Right lobe of liver (tissue), 6 donors: ENCODE measurements around the gene ACSF3. TPM values are rescaled to one million over a fixed set of nuclear protein-coding genes. Genes with fewer than 3 reads are reported as not detected.

Source experiments
- ATAC-seq, 4 donors: fragments of 200-7000 bp; cut with Tn5 transposase; one replicate each; pipeline ENCODE4 v1.9.1; 2020; ENCODE audit warnings: mild to moderate bottlenecking in 4 of 4, moderate library complexity in 4 of 4
- DNase-seq, 3 donors: peaks; one replicate each; pipeline ENCODE4 v3.0.0-alpha.2; 2020
- H3K27ac ChIP-seq, 3 donors: fragments of 200-600 bp; one replicate each; pipeline ENCODE4 v1.8.0; 2022
- H3K27me3 ChIP-seq, 2 donors: fragments of 200-600 bp; one replicate each; pipeline ENCODE4 v1.8.0; 2022
- H3K36me3 ChIP-seq, 4 donors: fragments of 200-600 bp; sonication (generic) in 1 of 4; one replicate each; pipeline versions ENCODE4 v1.5.1 to v1.8.0; 2017 to 2022; ENCODE audit warnings: control low read depth in 1 of 4
- H3K4me1 ChIP-seq, 4 donors: fragments of 200-600 bp; sonication (generic) in 1 of 4; one replicate each; pipeline versions ENCODE4 v1.5.1 to v1.8.0; 2017 to 2022; ENCODE audit warnings: control low read depth in 1 of 4
- H3K4me3 ChIP-seq, 3 donors: fragments of 200-600 bp; one replicate each; pipeline ENCODE4 v1.8.0; 2022
- H3K9me3 ChIP-seq, 4 donors: fragments of 200-600 bp; sonication (generic) in 1 of 4; one replicate each; pipeline versions ENCODE4 v1.5.1 to v1.8.0; 2017 to 2022; ENCODE audit warnings: control low read depth in 1 of 4
- CTCF ChIP-seq, 4 donors: fragments of 200-600 bp in 3 of 4; fragments of 450-650 bp in 1 of 4; IDR thresholded peaks; one replicate each; pipeline versions ENCODE4 v1.5.1 to v1.8.0; 2016 to 2022; ENCODE audit warnings: antibody characterized with exemption in 4 of 4, mild to moderate bottlenecking in 2 of 4
- POLR2A ChIP-seq: fragments of 450-650 bp; IDR thresholded peaks from one replicate; pipeline ENCODE4 v1.6.1; 2017; ENCODE audit warnings: antibody characterized with exemption, mild to moderate bottlenecking
- WGBS: methylation state at CpG from one replicate; pipeline ENCODE4 v1.1.6; 2018; ENCODE audit warnings: low coverage, low lambda C conversion rate; ENCODE audit not compliant: insufficient coverage; ENCODE audit errors: missing lambda C conversion rate; 5-methylcytosine and 5-hydroxymethylcytosine counted together
- intact Hi-C, 2 donors: fragments of 100-400 bp; cut with DNase I; formaldehyde crosslinking; loops; one replicate each; pipeline versions ENCODE4 v1.11.2 to v1.14.1; 2022
- total RNA-seq, 6 experiments: library from RNA; depleted of rRNA in 2 of 6; stranded (reverse); fragments of >200 nt in 2 of 6; fragmentation: NEBNext Ultra II Directional in 3 of 6; extraction: Animal tissue kit (Norgen Biotek cat#: 25700) in 3 of 6; gene quantifications; one replicate each; pipeline versions ENCODE4 v1.1.0 to v1.2.4, GENCODE V29; 2016 to 2023
- donor health status: DM: no; HTN: yes; CAD: no.
- donor health status: DM: no; HTN: no; CAD: no.
- donor health status: DM: no; HTN: no; CAD: no.
- donor health status: DM: no; HTN: yes; CAD: no.
- donor health status: DM: no; HTN: yes; CAD: no.

The ACSF3 gene
- total RNA-seq, 6 experiments from 2014 or later = 20.2 to 33.6 (median 29.4) TPM

- Histone ChIP-seq H3K27ac (no peak overlapping the region), H3K4me1 (no peaks in the 10 kb centered on the region), H3K4me3 (no peak overlapping the region), H3K27me3 (no peaks in the 10 kb centered on the region), H3K9me3 (no peaks in the 10 kb centered on the region), H3K36me3 (no peaks in the 10 kb centered on the region)
- peak in 1 of 3 donors; percentile 47 for DNase-seq
- TF ChIP-seq CTCF (IDR thresholded peaks at IDR 0.05) (no peak), POLR2A (no peak)
- ATAC-seq = no peak
- WGBS = no CpG with 5 or more reads among the region's 13 CpGs
- intact Hi-C loops = no loop called here
These were observed 48.2 kb downstream of the ACSF3 start for GRCh38 chr16:89141884-89142267.

- Histone ChIP-seq H3K4me3 (no peak overlapping the region), H3K27ac (no peak overlapping the region), H3K9me3 (no peaks in the 10 kb centered on the region), H3K27me3 (no peaks in the 10 kb centered on the region), H3K4me1 (no peaks in the 10 kb centered on the region), H3K36me3 (no peaks in the 10 kb centered on the region)
- DNase-seq (peak in 1 of 3 donors; percentile 19), ATAC-seq (no peak)
- WGBS = 91% methylated on average over 8 of the region's 13 CpGs
- intact Hi-C loops = no loop called here
- no peak for TF ChIP-seq POLR2A
- TF ChIP-seq CTCF (IDR thresholded peaks at IDR 0.05) = no peak
These were observed 49.0 kb downstream of the ACSF3 start for GRCh38 chr16:89142474-89143195.

GRCh38 chr16:89143201-89143741 lies 49.6 kb downstream of the ACSF3 start:
- no peaks in the 10 kb centered on the region for H3K27me3 ChIP-seq
- H3K36me3 ChIP-seq = no peaks in the 10 kb centered on the region
- no peaks in the 10 kb centered on the region for H3K9me3 ChIP-seq
- intact Hi-C loops = no loop called here
- ATAC-seq (no peak), DNase-seq (peak in 1 of 3 donors; percentile 39)
- H3K4me1 ChIP-seq = no peaks in the 10 kb centered on the region
- no CpG with 5 or more reads among the region's 17 CpGs for WGBS
- no peak overlapping the region for H3K4me3 ChIP-seq
- TF ChIP-seq POLR2A = no peak
- TF ChIP-seq CTCF (IDR thresholded peaks at IDR 0.05) = no peak
- H3K27ac ChIP-seq = no peak overlapping the region

GRCh38 chr16:89143911-89144675 lies 50.4 kb downstream of the ACSF3 start:
- DNase-seq (peak in 1 of 3 donors; percentile 39), ATAC-seq (no peak)
- WGBS = 40% methylated on average over 2 of the region's 22 CpGs
- H3K4me3 ChIP-seq = no peak overlapping the region
- no peaks in the 10 kb centered on the region for H3K4me1 ChIP-seq
- no peaks in the 10 kb centered on the region for H3K9me3 ChIP-seq
- no peak for TF ChIP-seq POLR2A
- TF ChIP-seq CTCF (IDR thresholded peaks at IDR 0.05) = no peak
- H3K27ac ChIP-seq = no peak overlapping the region
- no peaks in the 10 kb centered on the region for H3K36me3 ChIP-seq
- intact Hi-C loops = no loop called here
- H3K27me3 ChIP-seq = no peaks in the 10 kb centered on the region
